Measurements from ENCODE around the gene SLC39A11. TPM values are rescaled to one million over a fixed set of nuclear protein-coding genes. Genes with fewer than 3 reads are reported as not detected.

SLC39A11 gene
- total RNA-seq, 2 experiments from 2014 or later = 25.6 to 51.5 TPM

GRCh38 chr17:72858826-72859495, 233.5 kb downstream of the SLC39A11 start:
- H3K4me1 ChIP-seq (ENCODE audit: insufficient read depth, low read length, poor library complexity, severe bottlenecking) = no peaks in the 10 kb centered on the region
- no peaks in the 10 kb centered on the region for H3K9me2 ChIP-seq (ENCODE audit: insufficient read depth, low read length)
- H3K4me2 ChIP-seq (ENCODE audit: low read length) = no peak overlapping the region
- H4K20me1 ChIP-seq (ENCODE audit: insufficient read depth, low read length) = no peaks in the 10 kb centered on the region
- intact Hi-C loops (cut with micrococcal nuclease; ENCODE audit: unreplicated experiment) = no loop called here
- H3K79me2 ChIP-seq (ENCODE audit: insufficient read depth, low read depth, low read length) = no peaks in the 10 kb centered on the region
- DNase-seq (ENCODE audit: low spot score) = no peak
- ChIA-PET POLR2A (no interaction called here), CTCF (ENCODE audit: unreplicated experiment) (no interaction called here)
- H2AFZ ChIP-seq (ENCODE audit: low read length) = no peak overlapping the region
- no TSS peak for BruUV-seq (replicated peaks)
- no peak for TF ChIP-seq EZH2phosphoT487 (IDR thresholded peaks at IDR 0.05; ENCODE audit: borderline replicate concordance, low read depth, low read length)
- no peaks in the 10 kb centered on the region for H3K9me3 ChIP-seq (ENCODE audit: low read length)
- H3K4me3 ChIP-seq (ENCODE audit: low read depth, low read length, poor library complexity, severe bottlenecking) = no peak overlapping the region
- H3K27ac ChIP-seq (ENCODE audit: low read depth, low read length, poor library complexity, severe bottlenecking) = no peak overlapping the region
- H3K36me3 ChIP-seq (ENCODE audit: insufficient read depth, low read length) = no peaks in the 10 kb centered on the region

- no peak for DNase-seq (ENCODE audit: low spot score)
- no TSS peak for BruUV-seq (replicated peaks)
- CTCF ChIA-PET (ENCODE audit: unreplicated experiment) = no interaction called here
- H3K79me2 ChIP-seq (ENCODE audit: insufficient read depth, low read depth, low read length) = no peaks in the 10 kb centered on the region
- H3K4me1 ChIP-seq (ENCODE audit: insufficient read depth, low read length, poor library complexity, severe bottlenecking) = no peaks in the 10 kb centered on the region
- no peaks in the 10 kb centered on the region for H4K20me1 ChIP-seq (ENCODE audit: insufficient read depth, low read length)
- no peak overlapping the region for H2AFZ ChIP-seq (ENCODE audit: low read length)
- no peak overlapping the region for H3K27ac ChIP-seq (ENCODE audit: low read depth, low read length, poor library complexity, severe bottlenecking)
- H3K9me3 ChIP-seq (ENCODE audit: low read length) = no peaks in the 10 kb centered on the region
- no peak overlapping the region for H3K4me2 ChIP-seq (ENCODE audit: low read length)
- no peaks in the 10 kb centered on the region for H3K9me2 ChIP-seq (ENCODE audit: insufficient read depth, low read length)
- no peak overlapping the region for H3K4me3 ChIP-seq (ENCODE audit: low read depth, low read length, poor library complexity, severe bottlenecking)
- no peak for TF ChIP-seq CTCF (conservative IDR thresholded peaks at IDR 0.05; ENCODE audit: low read length)
- no peak for TF ChIP-seq EZH2phosphoT487 (IDR thresholded peaks at IDR 0.05; ENCODE audit: borderline replicate concordance, low read depth, low read length)
- intact Hi-C loops (cut with micrococcal nuclease; ENCODE audit: unreplicated experiment) = no loop called here
- no peaks in the 10 kb centered on the region for H3K36me3 ChIP-seq (ENCODE audit: insufficient read depth, low read length)
- POLR2A ChIA-PET = interaction anchor here (0.7 kb wide), 1 partner anchor 106 kb away, joined by 4 read pairs; no protein-coding TSS in a partner anchor
Measured at GRCh38 chr17:72853440-72854415, 238.8 kb downstream of the SLC39A11 start.

GRCh38 chr17:72852277-72852938, 240.1 kb downstream of the SLC39A11 start:
- H3K27ac ChIP-seq (ENCODE audit: low read depth, low read length, poor library complexity, severe bottlenecking) = no peak overlapping the region
- no peaks in the 10 kb centered on the region for H3K4me1 ChIP-seq (ENCODE audit: insufficient read depth, low read length, poor library complexity, severe bottlenecking)
- no peaks in the 10 kb centered on the region for H3K9me3 ChIP-seq (ENCODE audit: low read length)
- H2AFZ ChIP-seq (ENCODE audit: low read length) = no peak overlapping the region
- CTCF ChIA-PET (ENCODE audit: unreplicated experiment) = no interaction called here
- no peak overlapping the region for H3K4me2 ChIP-seq (ENCODE audit: low read length)
- BruUV-seq (replicated peaks) = no TSS peak
- no peak for DNase-seq (ENCODE audit: low spot score)
- H3K79me2 ChIP-seq (ENCODE audit: insufficient read depth, low read depth, low read length) = no peaks in the 10 kb centered on the region
- H3K36me3 ChIP-seq (ENCODE audit: insufficient read depth, low read length) = no peaks in the 10 kb centered on the region
- TF ChIP-seq CTCF (conservative IDR thresholded peaks at IDR 0.05; ENCODE audit: low read length) (no peak), EZH2phosphoT487 (IDR thresholded peaks at IDR 0.05; ENCODE audit: borderline replicate concordance, low read depth, low read length) (no peak)
- POLR2A ChIA-PET = interaction anchor here (0.5 to 0.9 kb wide), 3 partner anchors 18 to 1386 kb away, joined by 3 to 5 read pairs (median 3); no protein-coding TSS in a partner anchor
- no peaks in the 10 kb centered on the region for H3K9me2 ChIP-seq (ENCODE audit: insufficient read depth, low read length)
- H4K20me1 ChIP-seq (ENCODE audit: insufficient read depth, low read length) = no peaks in the 10 kb centered on the region
- no peak overlapping the region for H3K4me3 ChIP-seq (ENCODE audit: low read depth, low read length, poor library complexity, severe bottlenecking)
- intact Hi-C loops (cut with micrococcal nuclease; ENCODE audit: unreplicated experiment) = no loop called here

Measured in OCI-LY7 (cell line).